ENCODE data around the gene NAMPT. TPM values are rescaled to one million over a fixed set of nuclear protein-coding genes. Genes with fewer than 3 reads are reported as not detected.

The NAMPT gene
- total RNA-seq, 1 donor from 2014 or later, result 130 TPM

GRCh38 chr7:106262221-106262881 lies 22.4 kb downstream of the NAMPT start:
- Histone ChIP-seq H3K4me3 (ENCODE audit: low read depth, low read length) (no peak overlapping the region), H3K27me3 (ENCODE audit: control insufficient read depth, insufficient read depth, low read length) (no peaks in the 10 kb centered on the region), H3K36me3 (ENCODE audit: control insufficient read depth, insufficient read depth, low read length) (no peaks in the 10 kb centered on the region)
- no peak for DNase-seq (ENCODE audit: low read depth)
- no peak for TF ChIP-seq CTCF (IDR thresholded peaks at IDR 0.05; ENCODE audit: insufficient read depth, low read length, poor library complexity, severe bottlenecking)

GRCh38 chr7:106260136-106260561 lies 24.6 kb downstream of the NAMPT start:
- no peaks in the 10 kb centered on the region for H3K36me3 ChIP-seq (ENCODE audit: control insufficient read depth, insufficient read depth, low read length)
- H3K27me3 ChIP-seq (ENCODE audit: control insufficient read depth, insufficient read depth, low read length), result no peaks in the 10 kb centered on the region
- H3K4me3 ChIP-seq (ENCODE audit: low read depth, low read length), result no peak overlapping the region
- no peak for DNase-seq (ENCODE audit: low read depth)
- TF ChIP-seq CTCF (IDR thresholded peaks at IDR 0.05; ENCODE audit: insufficient read depth, low read length, poor library complexity, severe bottlenecking), result no peak

DNA sequence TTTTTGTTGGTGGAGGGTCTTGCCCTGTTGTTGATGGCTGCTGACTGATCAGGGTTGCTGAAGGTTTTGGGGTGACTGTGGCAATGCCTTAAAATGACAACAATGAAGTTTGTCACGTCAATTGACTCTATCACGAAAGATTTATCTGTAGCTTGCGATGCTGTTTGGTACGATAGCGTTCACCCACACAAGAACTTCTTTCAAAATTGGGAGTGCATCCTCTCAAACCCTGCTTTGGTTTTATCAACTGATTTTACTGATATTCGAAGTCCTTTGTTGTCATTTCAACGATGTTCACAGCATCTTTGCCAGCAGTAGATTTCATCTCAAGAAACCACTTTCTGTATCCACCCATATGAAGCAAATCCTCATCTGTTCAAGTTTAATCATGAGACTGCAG lies 26.0 kb downstream of the NAMPT start:
- no peak for TF ChIP-seq CTCF (IDR thresholded peaks at IDR 0.05; ENCODE audit: insufficient read depth, low read length, poor library complexity, severe bottlenecking)
- H3K4me3 ChIP-seq (ENCODE audit: low read depth, low read length), result no peak overlapping the region
- no peak for DNase-seq (ENCODE audit: low read depth)
- no peaks in the 10 kb centered on the region for H3K36me3 ChIP-seq (ENCODE audit: control insufficient read depth, insufficient read depth, low read length)
- no peaks in the 10 kb centered on the region for H3K27me3 ChIP-seq (ENCODE audit: control insufficient read depth, insufficient read depth, low read length)

GRCh38 chr7:106257752-106258151 lies 27.0 kb downstream of the NAMPT start:
- no peak for TF ChIP-seq CTCF (IDR thresholded peaks at IDR 0.05; ENCODE audit: insufficient read depth, low read length, poor library complexity, severe bottlenecking)
- no peak for DNase-seq (ENCODE audit: low read depth)
- no peaks in the 10 kb centered on the region for H3K27me3 ChIP-seq (ENCODE audit: control insufficient read depth, insufficient read depth, low read length)
- H3K36me3 ChIP-seq (ENCODE audit: control insufficient read depth, insufficient read depth, low read length), result no peaks in the 10 kb centered on the region
- no peak overlapping the region for H3K4me3 ChIP-seq (ENCODE audit: low read depth, low read length)

- Histone ChIP-seq H3K36me3 (ENCODE audit: control insufficient read depth, insufficient read depth, low read length) (no peaks in the 10 kb centered on the region), H3K4me3 (ENCODE audit: low read depth, low read length) (no peak overlapping the region), H3K27me3 (ENCODE audit: control insufficient read depth, insufficient read depth, low read length) (no peaks in the 10 kb centered on the region)
- no peak for DNase-seq (ENCODE audit: low read depth)
- TF ChIP-seq CTCF (IDR thresholded peaks at IDR 0.05; ENCODE audit: insufficient read depth, low read length, poor library complexity, severe bottlenecking), result no peak
Observed at GRCh38 chr7:106256144-106256543, 28.6 kb downstream of the NAMPT start.

DNA sequence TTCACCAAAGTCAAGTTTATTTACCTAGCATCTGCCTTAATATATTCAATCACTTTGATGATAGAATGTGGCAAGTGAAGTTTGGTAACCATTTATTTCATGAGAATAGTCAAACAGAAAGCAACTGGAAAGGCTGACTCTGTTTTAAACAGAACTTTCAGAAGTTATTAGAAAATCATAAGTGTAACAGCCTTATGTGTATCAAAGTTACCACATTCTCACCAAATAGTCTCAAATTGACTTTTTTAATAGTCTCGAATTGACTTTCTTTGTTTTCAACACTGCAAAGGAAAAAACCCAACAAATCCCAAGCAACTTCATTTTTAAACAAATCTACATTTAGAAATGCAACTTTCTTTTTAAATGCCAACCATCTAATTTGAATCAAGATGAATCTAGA lies 29.5 kb downstream of the NAMPT start:
- Histone ChIP-seq H3K4me3 (ENCODE audit: low read depth, low read length) (no peak overlapping the region), H3K36me3 (ENCODE audit: control insufficient read depth, insufficient read depth, low read length) (no peaks in the 10 kb centered on the region), H3K27me3 (ENCODE audit: control insufficient read depth, insufficient read depth, low read length) (no peaks in the 10 kb centered on the region)
- no peak for TF ChIP-seq CTCF (IDR thresholded peaks at IDR 0.05; ENCODE audit: insufficient read depth, low read length, poor library complexity, severe bottlenecking)
- no peak for DNase-seq (ENCODE audit: low read depth)

All from kidney epithelial cell (primary cell).